ENCODE measurements around the gene CACNA1D. TPM values are rescaled to one million over a fixed set of nuclear protein-coding genes. Genes with fewer than 3 reads are reported as not detected.

CACNA1D gene
- total RNA-seq, 1 donor from 2014 or later, result 1.9 TPM

- TF ChIP-seq CTCF (IDR thresholded peaks at IDR 0.05), result no peak
- H3K27me3 Mint-ChIP-seq, result peaks cover 2% of the 10 kb centered on the region
- CTCF ChIA-PET, result no interaction called here
- intact Hi-C loops (cut with micrococcal nuclease), result no loop called here
- no peaks in the 10 kb centered on the region for H3K36me3 Mint-ChIP-seq (ENCODE audit: low read depth)
- ATAC-seq (ENCODE audit: low read depth) (no peak), DNase-seq (no peak)
- H3K4me1 Mint-ChIP-seq, result peaks cover 5% of the 10 kb centered on the region
- POLR2A ChIA-PET, result no interaction called here
- no peak overlapping the region for H3K27ac Mint-ChIP-seq
- H3K4me3 Mint-ChIP-seq, result no peak overlapping the region
- no peaks in the 10 kb centered on the region for H3K9me3 Mint-ChIP-seq
Observed at GRCh38 chr3:53691885-53692284, 197.5 kb downstream of the CACNA1D start.

- Mint-ChIP-seq H3K36me3 (ENCODE audit: low read depth) (no peaks in the 10 kb centered on the region), H3K4me3 (no peak overlapping the region), H3K27ac (no peak overlapping the region), H3K4me1 (peaks cover 5% of the 10 kb centered on the region), H3K9me3 (no peaks in the 10 kb centered on the region), H3K27me3 (peaks cover 2% of the 10 kb centered on the region)
- intact Hi-C loops (cut with micrococcal nuclease), result no loop called here
- no peak for ATAC-seq (ENCODE audit: low read depth)
- DNase-seq, result no peak
- CTCF ChIA-PET, result no interaction called here
- POLR2A ChIA-PET, result interaction anchor here (0.6 kb wide), 1 partner anchor 754 kb away, joined by 3 read pairs; no protein-coding TSS in a partner anchor
- TF ChIP-seq CTCF (IDR thresholded peaks at IDR 0.05), result no peak
Observed at GRCh38 chr3:53693451-53693850, 199.0 kb downstream of the CACNA1D start.

GRCh38 chr3:53694046-53694445, 199.6 kb downstream of the CACNA1D start:
- no peaks in the 10 kb centered on the region for H3K9me3 Mint-ChIP-seq
- peaks cover 2% of the 10 kb centered on the region for H3K27me3 Mint-ChIP-seq
- H3K27ac Mint-ChIP-seq, result no peak overlapping the region
- no peak for DNase-seq
- ChIA-PET CTCF (no interaction called here), POLR2A (no interaction called here)
- H3K4me3 Mint-ChIP-seq, result no peak overlapping the region
- H3K4me1 Mint-ChIP-seq, result peaks cover 5% of the 10 kb centered on the region
- no peaks in the 10 kb centered on the region for H3K36me3 Mint-ChIP-seq (ENCODE audit: low read depth)
- TF ChIP-seq CTCF (IDR thresholded peaks at IDR 0.05), result no peak
- ATAC-seq (ENCODE audit: low read depth), result no peak
- intact Hi-C loops (cut with micrococcal nuclease), result no loop called here

GRCh38 chr3:53694666-53695323, 200.4 kb downstream of the CACNA1D start:
- H3K4me1 Mint-ChIP-seq, result peaks cover 5% of the 10 kb centered on the region
- no peak for TF ChIP-seq CTCF (IDR thresholded peaks at IDR 0.05)
- no peak overlapping the region for H3K27ac Mint-ChIP-seq
- H3K36me3 Mint-ChIP-seq (ENCODE audit: low read depth), result no peaks in the 10 kb centered on the region
- H3K27me3 Mint-ChIP-seq, result peaks cover 2% of the 10 kb centered on the region
- CTCF ChIA-PET, result no interaction called here
- no peak for DNase-seq
- H3K9me3 Mint-ChIP-seq, result no peaks in the 10 kb centered on the region
- POLR2A ChIA-PET, result no interaction called here
- intact Hi-C loops (cut with micrococcal nuclease), result no loop called here
- ATAC-seq (ENCODE audit: low read depth), result no peak
- H3K4me3 Mint-ChIP-seq, result no peak overlapping the region

GRCh38 chr3:53695324-53695690, 200.9 kb downstream of the CACNA1D start:
- POLR2A ChIA-PET, result no interaction called here
- Mint-ChIP-seq H3K36me3 (ENCODE audit: low read depth) (no peaks in the 10 kb centered on the region), H3K9me3 (no peaks in the 10 kb centered on the region), H3K27me3 (peaks cover 2% of the 10 kb centered on the region), H3K4me1 (peaks cover 5% of the 10 kb centered on the region), H3K4me3 (no peak overlapping the region), H3K27ac (no peak overlapping the region)
- no peak for TF ChIP-seq CTCF (IDR thresholded peaks at IDR 0.05)
- ATAC-seq (ENCODE audit: low read depth) (no peak), DNase-seq (no peak)
- CTCF ChIA-PET, result no interaction called here
- intact Hi-C loops (cut with micrococcal nuclease), result no loop called here

Data from activated B cell treated with CpG ODN at 0.5 μM for 24 hours (primary cell).